ENCODE data around the gene DNAJC21. TPM values are rescaled to one million over a fixed set of nuclear protein-coding genes. Genes with fewer than 3 reads are reported as not detected.
"Not testable (repeated sequence)": the region's sequence is repeated elsewhere in the genome, so short reads cannot be mapped to it uniquely, and the experiment has no call there.

The DNAJC21 gene
- total and polyA plus RNA-seq, 2 donors = 38.1 to 48.9 TPM

DNA sequence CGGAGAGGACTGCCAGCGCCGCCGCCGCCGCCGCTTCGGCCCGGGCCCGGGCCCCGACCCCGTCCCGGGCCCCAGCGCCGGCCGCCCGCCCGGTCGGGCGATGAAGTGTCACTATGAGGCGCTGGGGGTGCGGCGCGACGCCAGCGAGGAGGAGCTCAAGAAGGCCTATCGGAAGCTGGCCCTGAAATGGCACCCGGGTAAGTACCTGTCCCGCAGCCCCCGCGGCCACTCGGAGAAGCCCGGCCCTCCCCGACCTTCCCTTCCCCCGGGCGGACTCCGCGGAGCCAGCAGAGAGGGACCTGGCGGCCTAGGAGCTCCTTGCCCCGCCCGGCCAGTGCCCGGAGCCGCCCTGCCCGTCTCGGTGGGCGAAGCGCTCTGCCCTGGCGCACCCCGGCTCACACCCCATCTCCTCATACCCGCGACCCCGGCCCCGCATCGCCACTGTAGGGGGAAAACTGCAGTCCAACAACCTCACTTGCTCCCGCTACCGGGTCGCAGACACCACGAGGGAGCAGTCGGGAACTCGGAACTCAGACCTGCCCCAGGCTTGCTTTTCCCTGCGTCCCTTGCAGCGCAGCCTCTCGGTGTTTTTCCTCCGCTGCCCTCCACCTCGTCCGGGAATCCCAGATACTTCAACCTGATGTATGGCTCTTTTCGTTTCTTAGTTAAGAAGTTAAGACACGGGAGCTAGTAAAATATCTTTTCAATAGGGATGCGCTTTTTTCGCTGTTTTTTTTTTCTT, 532 bp downstream of the DNAJC21 start:
- under 1% methylated on average over 70 of the region's 70 CpGs for WGBS
- DNase-seq (ENCODE audit: extremely low spot score) = no peak
- peak overlapping the region; percentile 96 for H3K27ac ChIP-seq (ENCODE audit: low read depth)
- H3K4me1 ChIP-seq (ENCODE audit: insufficient read depth) = peaks cover 3% of the 10 kb centered on the region
- peak overlapping the region; percentile 75 for H3K4me3 ChIP-seq (ENCODE audit: low read depth, low read length)
- H3K36me3 ChIP-seq (ENCODE audit: insufficient read depth) = peaks cover 4% of the 10 kb centered on the region

DNA sequence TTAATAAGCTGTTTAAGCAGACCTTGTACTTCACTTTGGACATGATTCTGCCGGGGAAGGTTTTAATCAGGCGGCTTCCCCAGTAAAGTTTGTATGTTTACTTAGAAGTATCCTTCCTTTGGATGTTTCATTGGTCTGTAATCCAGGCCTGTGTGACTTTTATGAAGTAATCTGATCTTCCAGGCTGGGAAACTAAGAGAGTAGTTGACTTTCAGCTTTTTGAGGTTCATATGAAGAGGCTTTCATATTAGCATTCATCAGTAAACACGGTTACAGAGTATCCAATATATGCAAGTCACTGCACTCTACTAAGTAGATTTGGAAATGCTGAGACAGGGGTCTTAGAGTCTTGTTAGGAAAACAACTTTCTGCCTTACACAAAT, 1.1 kb downstream of the DNAJC21 start:
- Histone ChIP-seq H3K27ac (ENCODE audit: low read depth) (no peak overlapping the region), H3K36me3 (ENCODE audit: insufficient read depth) (peaks cover 4% of the 10 kb centered on the region), H3K4me3 (ENCODE audit: low read depth, low read length) (peak overlapping the region; percentile 75), H3K4me1 (ENCODE audit: insufficient read depth) (peaks cover 5% of the 10 kb centered on the region)
- WGBS = 0% methylated on average over 3 of the region's 3 CpGs
- no peak for DNase-seq (ENCODE audit: extremely low spot score)

DNA sequence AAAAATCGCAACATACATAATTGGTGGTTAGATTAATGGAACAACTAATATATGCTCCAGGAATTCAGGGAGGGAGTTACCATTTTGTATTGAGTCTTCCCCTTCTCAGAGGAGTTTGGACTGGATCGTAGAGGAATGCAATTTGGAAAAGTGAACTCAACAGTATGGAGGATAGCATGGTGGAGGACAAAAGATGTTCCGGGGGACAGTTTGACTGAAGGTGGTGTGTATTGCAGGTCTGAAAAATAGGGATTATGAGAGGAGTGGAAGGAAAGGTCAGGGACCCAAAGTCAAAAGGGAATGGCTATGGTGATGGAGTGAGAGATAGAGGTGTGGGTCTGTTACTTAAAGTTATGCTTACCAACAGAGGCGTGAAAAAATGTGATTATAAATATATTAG, 1.5 kb downstream of the DNAJC21 start:
- DNase-seq (ENCODE audit: extremely low spot score) = no peak

DNA sequence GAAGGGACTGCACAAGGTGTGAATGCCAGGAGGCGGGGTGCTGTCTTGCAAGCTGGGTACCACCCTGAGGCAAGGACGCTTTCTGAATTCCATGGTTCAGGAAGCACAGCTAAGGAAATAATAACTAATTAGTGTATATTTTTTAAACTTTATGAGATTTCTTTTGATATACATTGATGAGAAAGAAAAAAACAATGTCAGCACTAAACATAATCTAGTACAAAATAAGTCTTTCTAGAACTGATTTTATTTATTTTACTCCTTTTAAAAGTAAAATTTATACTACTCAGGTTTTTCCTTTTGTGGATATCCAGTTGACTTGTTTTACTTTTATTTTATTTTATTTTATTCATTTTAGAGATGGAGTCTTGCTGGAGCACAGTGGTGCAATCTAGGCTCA, 3.6 kb downstream of the DNAJC21 start:
- Histone ChIP-seq H3K36me3 (ENCODE audit: insufficient read depth) (peaks cover 7% of the 10 kb centered on the region), H3K27ac (ENCODE audit: low read depth) (no peak overlapping the region), H3K4me3 (ENCODE audit: low read depth, low read length) (no peak overlapping the region), H3K4me1 (ENCODE audit: insufficient read depth) (peaks cover 5% of the 10 kb centered on the region)
- 94% methylated on average over 2 of the region's 2 CpGs for WGBS
- DNase-seq (ENCODE audit: extremely low spot score) = no peak

More for the DNA sequence above, 1.5 kb downstream of the DNAJC21 start:
- peaks cover 5% of the 10 kb centered on the region for H3K4me1 ChIP-seq (ENCODE audit: insufficient read depth)
- H3K27ac ChIP-seq (ENCODE audit: low read depth) = no peak overlapping the region
- WGBS = 66% methylated on average over 4 of the region's 4 CpGs
- peak overlapping the region; percentile 75 for H3K4me3 ChIP-seq (ENCODE audit: low read depth, low read length)
- peaks cover 4% of the 10 kb centered on the region for H3K36me3 ChIP-seq (ENCODE audit: insufficient read depth)

- no peak for DNase-seq (ENCODE audit: extremely low spot score)
- 90% methylated on average over 3 of the region's 3 CpGs for WGBS
- peaks cover 6% of the 10 kb centered on the region for H3K36me3 ChIP-seq (ENCODE audit: insufficient read depth)
Observed at GRCh38 chr5:34941936-34942335, 12.6 kb downstream of the DNAJC21 start.

GRCh38 chr5:34944044-34944443, 14.7 kb downstream of the DNAJC21 start:
- DNase-seq (ENCODE audit: extremely low spot score) = no peak
- H3K27ac ChIP-seq (ENCODE audit: low read depth) = no peak overlapping the region
- no peaks in the 10 kb centered on the region for H3K4me1 ChIP-seq (ENCODE audit: insufficient read depth)
- no peak overlapping the region for H3K4me3 ChIP-seq (ENCODE audit: low read depth, low read length)
- peaks cover 2% of the 10 kb centered on the region for H3K36me3 ChIP-seq (ENCODE audit: insufficient read depth)
- WGBS = 98% methylated on average over 2 of the region's 2 CpGs

More at GRCh38 chr5:34941936-34942335, 12.6 kb downstream of the DNAJC21 start:
- no peak overlapping the region for H3K4me3 ChIP-seq (ENCODE audit: low read depth, low read length)
- no peak overlapping the region for H3K27ac ChIP-seq (ENCODE audit: low read depth)
- H3K4me1 ChIP-seq (ENCODE audit: insufficient read depth) = no peaks in the 10 kb centered on the region

DNA sequence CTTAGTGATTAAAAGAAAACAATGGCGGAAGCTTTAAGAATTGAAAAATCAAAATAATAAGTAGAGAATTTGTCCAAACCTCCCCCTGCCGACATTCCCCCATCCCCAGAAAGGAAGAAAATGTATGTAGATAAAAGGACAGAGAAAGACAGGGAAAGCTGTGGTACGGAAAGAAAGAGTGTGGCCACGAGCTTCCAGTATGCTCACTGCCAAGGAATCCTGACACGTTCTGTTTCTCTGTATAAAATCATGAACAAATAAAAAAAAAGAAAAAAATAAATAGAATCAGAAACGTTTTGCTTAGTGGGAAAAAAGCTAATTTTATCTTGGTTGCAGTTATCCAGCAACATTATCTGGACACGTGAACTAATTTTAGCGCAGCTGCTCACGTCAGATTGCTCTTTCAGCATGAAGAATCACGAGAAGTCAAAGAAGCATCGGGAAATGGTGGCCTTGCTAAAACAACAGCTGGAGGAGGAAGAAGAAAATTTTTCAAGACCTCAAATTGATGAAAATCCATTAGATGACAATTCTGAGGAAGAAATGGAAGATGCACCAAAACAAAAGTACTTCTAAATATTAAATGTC, 15.2 kb downstream of the DNAJC21 start:
- 89% methylated on average over 11 of the region's 11 CpGs for WGBS
- Histone ChIP-seq H3K27ac (ENCODE audit: low read depth) (no peak overlapping the region), H3K36me3 (ENCODE audit: insufficient read depth) (peaks cover 2% of the 10 kb centered on the region), H3K4me1 (ENCODE audit: insufficient read depth) (no peaks in the 10 kb centered on the region), H3K4me3 (ENCODE audit: low read depth, low read length) (no peak overlapping the region)
- DNase-seq (ENCODE audit: extremely low spot score) = no peak

- WGBS = 91% methylated on average over 1 of the region's 1 CpG
Observed at GRCh38 chr5:34957321-34957720, 28.0 kb downstream of the DNAJC21 start.

GRCh38 chr5:34957857-34958690, 28.7 kb downstream of the DNAJC21 start:
- 48% methylated on average over 5 of the region's 5 CpGs for WGBS
- Histone ChIP-seq H3K4me1 (ENCODE audit: insufficient read depth) (peaks cover 1% of the 10 kb centered on the region), H3K36me3 (ENCODE audit: insufficient read depth) (peaks cover 2% of the 10 kb centered on the region), H3K4me3 (ENCODE audit: low read depth, low read length) (no peak overlapping the region), H3K27ac (ENCODE audit: low read depth) (no peak overlapping the region)
- no peak for DNase-seq (ENCODE audit: extremely low spot score)

More at GRCh38 chr5:34957321-34957720, 28.0 kb downstream of the DNAJC21 start:
- Histone ChIP-seq H3K36me3 (ENCODE audit: insufficient read depth) (peaks cover 2% of the 10 kb centered on the region), H3K4me3 (ENCODE audit: low read depth, low read length) (no peak overlapping the region), H3K27ac (ENCODE audit: low read depth) (no peak overlapping the region), H3K4me1 (ENCODE audit: insufficient read depth) (peaks cover 1% of the 10 kb centered on the region)
- DNase-seq (ENCODE audit: extremely low spot score) = no peak

DNA sequence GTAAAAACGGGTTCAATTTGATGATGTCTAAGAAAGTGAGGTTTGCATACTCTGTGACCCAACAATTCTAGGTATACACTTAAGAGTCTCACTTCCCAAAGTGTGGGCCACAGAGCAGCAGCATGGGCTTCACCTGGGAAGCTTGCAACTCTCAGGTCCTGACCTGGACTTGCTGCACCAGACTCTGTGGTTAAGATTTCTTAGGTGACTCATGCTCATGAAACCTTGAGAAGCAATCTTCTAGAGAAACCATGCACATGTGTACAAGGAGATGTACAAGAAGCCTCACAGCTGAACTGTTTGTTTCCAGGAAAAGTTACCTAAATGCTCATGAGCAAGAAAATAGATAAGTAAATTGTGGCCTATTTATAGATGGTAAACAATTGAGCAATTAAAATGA, 30.0 kb downstream of the DNAJC21 start:
- H3K4me1 ChIP-seq (ENCODE audit: insufficient read depth) = peaks cover 1% of the 10 kb centered on the region
- peaks cover 2% of the 10 kb centered on the region for H3K36me3 ChIP-seq (ENCODE audit: insufficient read depth)
- 90% methylated on average over 1 of the region's 1 CpG for WGBS
- no peak overlapping the region for H3K4me3 ChIP-seq (ENCODE audit: low read depth, low read length)
- DNase-seq (ENCODE audit: extremely low spot score) = no peak
- no peak overlapping the region for H3K27ac ChIP-seq (ENCODE audit: low read depth)

DNA sequence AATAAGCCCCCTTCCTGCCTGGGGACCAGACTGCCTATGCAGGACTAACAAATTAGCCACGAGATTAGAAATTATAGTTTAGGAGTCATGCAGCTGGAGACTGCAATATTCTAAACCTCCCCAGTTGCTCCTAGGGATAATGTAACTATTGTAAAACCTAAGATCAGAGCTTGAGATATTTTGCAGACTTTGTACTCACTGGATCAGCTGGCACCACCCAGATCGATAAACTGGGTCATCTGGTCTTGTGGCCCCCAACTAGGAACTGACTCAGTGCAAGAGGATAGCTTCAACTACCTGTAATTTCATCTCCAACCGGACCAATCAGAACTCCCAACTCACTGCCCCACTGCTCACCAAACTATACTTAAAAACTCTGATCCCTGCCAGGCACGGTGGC, 38.2 kb downstream of the DNAJC21 start:
- H3K4me1 ChIP-seq (ENCODE audit: insufficient read depth) = no peaks in the 10 kb centered on the region
- H3K27ac ChIP-seq (ENCODE audit: low read depth) = no peak overlapping the region
- WGBS = 93% methylated on average over 4 of the region's 4 CpGs
- DNase-seq (ENCODE audit: extremely low spot score) = no peak
- H3K36me3 ChIP-seq (ENCODE audit: insufficient read depth) = no peaks in the 10 kb centered on the region
- no peak overlapping the region for H3K4me3 ChIP-seq (ENCODE audit: low read depth, low read length)

GRCh38 chr5:34968258-34968657, 38.9 kb downstream of the DNAJC21 start:
- 93% methylated on average over 2 of the region's 2 CpGs for WGBS
- Histone ChIP-seq H3K4me3 (ENCODE audit: low read depth, low read length) (no peak overlapping the region), H3K4me1 (ENCODE audit: insufficient read depth) (no peaks in the 10 kb centered on the region), H3K27ac (ENCODE audit: low read depth) (no peak overlapping the region), H3K36me3 (ENCODE audit: insufficient read depth) (no peaks in the 10 kb centered on the region)
- no peak for DNase-seq (ENCODE audit: extremely low spot score)

DNA sequence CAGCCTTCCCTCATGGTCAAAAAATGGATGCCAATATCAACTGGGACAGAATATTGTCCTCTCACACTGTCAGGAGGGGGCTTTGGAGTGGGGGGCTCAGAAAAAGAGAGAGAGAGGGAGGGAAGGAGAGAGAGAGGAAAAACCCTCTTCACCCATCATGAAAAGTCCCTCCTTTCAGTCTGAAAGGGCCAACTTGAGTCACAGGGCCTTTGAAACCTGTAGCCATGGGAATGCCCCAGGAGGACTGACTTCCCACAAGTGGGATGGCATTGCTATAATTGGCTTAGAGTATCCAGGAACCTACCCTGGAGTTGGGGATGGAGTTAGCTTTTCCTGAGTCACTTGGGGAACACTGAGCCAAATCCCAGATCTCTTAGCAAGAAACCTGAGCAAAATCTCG, 41.2 kb downstream of the DNAJC21 start:
- Histone ChIP-seq H3K4me1 (ENCODE audit: insufficient read depth) (no peaks in the 10 kb centered on the region), H3K4me3 (ENCODE audit: low read depth, low read length) (no peak overlapping the region), H3K27ac (ENCODE audit: low read depth) (no peak overlapping the region), H3K36me3 (ENCODE audit: insufficient read depth) (no peaks in the 10 kb centered on the region)
- DNase-seq (ENCODE audit: extremely low spot score) = no peak
- WGBS = 84% methylated on average over 1 of the region's 1 CpG

- WGBS = 90% methylated on average over 2 of the region's 4 CpGs
- not testable (repeated sequence) for H3K4me3 ChIP-seq (ENCODE audit: low read depth, low read length); H3K4me1 ChIP-seq (ENCODE audit: insufficient read depth); H3K27ac ChIP-seq (ENCODE audit: low read depth); H3K36me3 ChIP-seq (ENCODE audit: insufficient read depth); DNase-seq (ENCODE audit: extremely low spot score)
Observed at GRCh38 chr5:34971655-34972054, 42.3 kb downstream of the DNAJC21 start.
